Right atrium auricular region (tissue), 2 donors: ENCODE measurements around the gene PNPLA8. TPM values are rescaled to one million over a fixed set of nuclear protein-coding genes. Genes with fewer than 3 reads are reported as not detected.

Source experiments
- DNase-seq: peaks from one replicate; pipeline ENCODE4 v3.0.0-alpha.2; 2019; ENCODE audit warnings: low spot score
- H3K27ac ChIP-seq, 2 donors: fragments of 200-600 bp; sonication (generic); 1 replicate in 1 of 2; 2 replicates in 1 of 2; pipeline ENCODE4 v1.5.1; 2016 to 2019
- H3K27me3 ChIP-seq, 2 donors: fragments of 200-600 bp; sonication (generic); one replicate each; pipeline versions ENCODE4 v1.5.1 to v1.6.0; 2017 to 2019
- H3K36me3 ChIP-seq: fragments of 200-600 bp; sonication (generic); one replicate; pipeline ENCODE4 v1.5.1; 2016
- H3K4me1 ChIP-seq, 2 donors: fragments of 200-600 bp; sonication (generic); one replicate each; pipeline versions ENCODE4 v1.5.1 to v1.6.0; 2017 to 2019
- H3K4me3 ChIP-seq, 2 donors: fragments of 200-600 bp; sonication (generic); 1 replicate in 1 of 2; 2 replicates in 1 of 2; pipeline ENCODE4 v1.5.1; 2017 to 2019; ENCODE audit warnings: mild to moderate bottlenecking in 1 of 2, moderate library complexity in 1 of 2
- H3K9me3 ChIP-seq, 2 donors: fragments of 200-600 bp; sonication (generic); one replicate each; pipeline ENCODE4 v1.5.1; 2019
- total RNA-seq, 2 donors: library from RNA; depleted of rRNA; stranded (reverse); fragments of >200 nt; gene quantifications; one replicate each; pipeline ENCODE4 v1.1.0, GENCODE V29; 2016
- TF ChIP-seq, protein P1 (sequence below), 2 donors: fragments of 200-600 bp; sonication (generic); IDR thresholded peaks; one replicate each; pipeline ENCODE4 v1.5.1; 2019; ENCODE audit warnings: antibody characterized with exemption in 2 of 2

Gene PNPLA8
- total RNA-seq, 2 donors from 2014 or later: 25.9 to 33.1 TPM

DNA sequence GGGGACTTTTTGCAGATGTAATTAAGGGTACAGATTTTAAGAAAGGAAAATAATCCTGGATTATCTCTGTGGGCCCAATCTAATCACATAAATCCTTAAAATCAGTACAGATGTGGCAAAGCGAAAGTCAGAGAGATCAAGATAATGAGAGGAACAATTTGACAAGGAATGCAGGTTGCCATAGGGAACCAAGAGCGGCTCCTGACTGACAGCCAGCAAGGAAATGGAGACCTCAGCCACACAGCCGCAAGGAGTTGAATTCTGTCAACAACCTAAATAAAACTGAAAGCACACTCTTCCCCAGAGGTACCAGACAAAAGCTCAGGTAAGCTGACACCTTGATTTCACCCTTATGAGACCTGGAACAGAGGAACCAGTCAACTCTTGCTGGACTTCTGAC lies 3.4 kb upstream of the PNPLA8 start:
- DNase-seq: no peak
- Histone ChIP-seq H3K9me3 (no peaks in the 10 kb centered on the region), H3K36me3 (no peaks in the 10 kb centered on the region), H3K27me3 (no peaks in the 10 kb centered on the region), H3K27ac (no peak overlapping the region), H3K4me3 (no peak overlapping the region), H3K4me1 (peaks cover 0 to 9% of the 10 kb centered on the region in 2 donors)
- TF ChIP-seq, protein P1, sequence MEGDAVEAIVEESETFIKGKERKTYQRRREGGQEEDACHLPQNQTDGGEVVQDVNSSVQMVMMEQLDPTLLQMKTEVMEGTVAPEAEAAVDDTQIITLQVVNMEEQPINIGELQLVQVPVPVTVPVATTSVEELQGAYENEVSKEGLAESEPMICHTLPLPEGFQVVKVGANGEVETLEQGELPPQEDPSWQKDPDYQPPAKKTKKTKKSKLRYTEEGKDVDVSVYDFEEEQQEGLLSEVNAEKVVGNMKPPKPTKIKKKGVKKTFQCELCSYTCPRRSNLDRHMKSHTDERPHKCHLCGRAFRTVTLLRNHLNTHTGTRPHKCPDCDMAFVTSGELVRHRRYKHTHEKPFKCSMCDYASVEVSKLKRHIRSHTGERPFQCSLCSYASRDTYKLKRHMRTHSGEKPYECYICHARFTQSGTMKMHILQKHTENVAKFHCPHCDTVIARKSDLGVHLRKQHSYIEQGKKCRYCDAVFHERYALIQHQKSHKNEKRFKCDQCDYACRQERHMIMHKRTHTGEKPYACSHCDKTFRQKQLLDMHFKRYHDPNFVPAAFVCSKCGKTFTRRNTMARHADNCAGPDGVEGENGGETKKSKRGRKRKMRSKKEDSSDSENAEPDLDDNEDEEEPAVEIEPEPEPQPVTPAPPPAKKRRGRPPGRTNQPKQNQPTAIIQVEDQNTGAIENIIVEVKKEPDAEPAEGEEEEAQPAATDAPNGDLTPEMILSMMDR (IDR thresholded peaks at IDR 0.05): no peak

DNA sequence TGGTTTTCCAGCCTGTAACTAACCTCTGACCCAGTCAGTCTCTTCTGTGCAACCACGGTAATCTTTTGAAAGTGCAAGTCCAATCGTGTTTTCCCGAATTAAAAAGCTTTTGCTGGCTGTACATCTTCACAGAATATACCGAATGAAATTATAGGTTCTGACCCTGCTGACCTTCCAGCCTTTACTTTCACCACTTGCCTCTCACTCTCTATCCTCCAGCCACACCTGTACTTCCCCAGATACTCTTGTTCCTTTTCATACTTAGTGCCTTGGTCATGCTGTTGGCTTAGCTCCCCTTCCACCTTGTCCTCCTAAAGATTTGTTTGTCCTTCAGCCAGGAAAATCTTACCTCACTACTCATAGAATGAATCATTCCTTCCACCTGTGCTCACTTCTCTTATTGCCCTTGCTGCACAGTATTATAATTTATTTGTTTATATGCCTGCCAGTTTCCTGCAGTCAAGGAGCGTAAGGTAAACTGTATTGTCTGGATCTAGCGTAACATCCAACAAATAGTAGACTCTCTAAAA lies 2.3 kb upstream of the PNPLA8 start:
- Histone ChIP-seq H3K9me3 (no peaks in the 10 kb centered on the region), H3K27me3 (no peaks in the 10 kb centered on the region), H3K36me3 (no peaks in the 10 kb centered on the region), H3K4me1 (peaks cover 0 to 20% of the 10 kb centered on the region in 2 donors), H3K4me3 (no peak overlapping the region), H3K27ac (no peak overlapping the region)
- TF ChIP-seq, protein P1 (IDR thresholded peaks at IDR 0.05): no peak
- no peak for DNase-seq

GRCh38 chr7:108526768-108527017 lies 758 bp upstream of the PNPLA8 start:
- Histone ChIP-seq H3K4me3 (peak overlapping the region; percentile 72 to 86), H3K27ac (peak overlapping the region; percentile 99 to 100), H3K27me3 (no peaks in the 10 kb centered on the region), H3K9me3 (no peaks in the 10 kb centered on the region), H3K4me1 (peaks cover 0 to 24% of the 10 kb centered on the region in 2 donors), H3K36me3 (no peaks in the 10 kb centered on the region)
- no peak for DNase-seq
- TF ChIP-seq, protein P1 (IDR thresholded peaks at IDR 0.05): no peak

DNA sequence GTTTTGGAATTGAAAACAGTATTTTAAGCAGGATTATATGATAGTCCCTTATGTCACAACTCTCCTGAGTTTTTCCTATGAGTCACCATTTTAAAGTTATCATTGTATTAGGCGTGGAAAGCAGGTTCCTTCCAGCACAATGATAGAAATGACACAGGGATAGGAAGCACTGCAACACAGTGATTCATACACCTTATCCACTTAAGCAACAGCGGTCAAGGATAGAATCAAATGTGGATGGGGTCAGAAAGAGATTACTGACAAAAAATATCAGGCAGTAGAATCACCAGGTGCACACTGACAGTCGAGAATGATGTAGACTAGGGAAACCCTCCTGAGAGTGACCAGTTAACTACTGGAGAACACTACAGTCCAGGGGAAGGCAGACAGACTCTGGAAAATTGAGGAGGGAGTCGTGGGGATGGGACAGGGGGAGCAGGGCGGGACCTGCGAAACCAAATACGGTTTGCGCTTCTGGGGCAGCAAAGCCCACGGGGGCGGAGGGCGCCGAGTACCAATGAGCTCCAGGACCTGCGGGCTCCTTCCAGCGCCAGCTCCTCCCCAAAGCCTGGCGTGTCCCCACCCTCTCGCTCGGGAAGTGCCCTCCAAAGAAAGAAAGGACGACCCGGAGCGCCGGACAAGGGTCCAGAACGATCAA lies 479 bp downstream of the PNPLA8 start:
- Histone ChIP-seq H3K27ac (peak overlapping the region; percentile 99 to 100), H3K27me3 (no peaks in the 10 kb centered on the region), H3K4me3 (peak overlapping the region; percentile 72 to 86), H3K9me3 (no peaks in the 10 kb centered on the region), H3K4me1 (peaks cover 0 to 34% of the 10 kb centered on the region in 2 donors), H3K36me3 (peaks cover 4% of the 10 kb centered on the region)
- TF ChIP-seq, protein P1 (IDR thresholded peaks at IDR 0.05): no peak
- DNase-seq: no peak

GRCh38 chr7:108522780-108523179 lies 3.2 kb downstream of the PNPLA8 start:
- DNase-seq: no peak
- H3K27ac ChIP-seq: peak overlapping the region; percentile 99 to 100
- peaks cover 9% of the 10 kb centered on the region for H3K36me3 ChIP-seq
- TF ChIP-seq, protein P1 (IDR thresholded peaks at IDR 0.05): no peak
- no peak overlapping the region for H3K4me3 ChIP-seq
- no peaks in the 10 kb centered on the region for H3K9me3 ChIP-seq
- H3K27me3 ChIP-seq: no peaks in the 10 kb centered on the region
- peaks cover 0 to 47% of the 10 kb centered on the region in 2 donors for H3K4me1 ChIP-seq

- no peak overlapping the region for H3K27ac ChIP-seq
- peaks cover 34% of the 10 kb centered on the region for H3K36me3 ChIP-seq
- DNase-seq: no peak
- no peak overlapping the region for H3K4me3 ChIP-seq
- H3K27me3 ChIP-seq: no peaks in the 10 kb centered on the region
- no peaks in the 10 kb centered on the region for H3K9me3 ChIP-seq
- H3K4me1 ChIP-seq: peaks cover 0 to 34% of the 10 kb centered on the region in 2 donors
- TF ChIP-seq, protein P1 (IDR thresholded peaks at IDR 0.05): no peak
Observed at GRCh38 chr7:108517951-108518350, 8.0 kb downstream of the PNPLA8 start.
